HepG2 (cell line): ENCODE results near the gene ZBTB46. TPM values are rescaled to one million over a fixed set of nuclear protein-coding genes. Genes with fewer than 3 reads are reported as not detected.

ENCODE experiments used
- ATAC-seq: fragments of 200-7000 bp; cut with Tn5 transposase; 3 replicates; pipeline ENCODE4 v1.9.1; 2020; ENCODE audit warnings: mild to moderate bottlenecking, moderate library complexity
- BruUV-seq: library from RNA; stranded (reverse); fragments of 400-500 nt; replicated peaks from 2 replicates; lab custom pipeline; 2021; lab: Mats Ljungman, UMichigan
- CTCF ChIA-PET: fragments of 300-600 bp; formaldehyde crosslinking; extraction: SDS; loops from one replicate; lab custom pipeline; 2021; ENCODE audit warnings: low total read pairs, inconsistent platforms, low intra/inter-chr PET ratio; lab: Yijun Ruan, JAX
- POLR2A ChIA-PET: fragments of 350-600 bp; sonication (Branson Sonifier 250); formaldehyde crosslinking; loops from one replicate; lab custom pipeline; 2020; ENCODE audit warnings: antibody characterized with exemption, inconsistent platforms; lab: Yijun Ruan, JAX
- DNase-seq: peaks from one replicate; pipeline ENCODE4 v3.0.0-alpha.2; 2015; ENCODE audit warnings: low spot score
- FAIRE-seq: peaks from 3 replicates; lab custom pipeline; 2011; peaks lifted over from hg19 to GRCh38; lab: Jason Lieb, UNC
- H2AFZ ChIP-seq: one replicate; pipeline ENCODE4 v1.6.1; 2011; ENCODE audit warnings: low read length, inconsistent platforms
- H3K27ac ChIP-seq: fragments of 300-600 bp; 3 replicates; pipeline ENCODE4 v1.8.0; 2011; ENCODE audit warnings: mixed run types, mild to moderate bottlenecking, mixed read lengths, low read length, inconsistent platforms; ENCODE audit not compliant: insufficient read depth; ENCODE audit errors: extremely low read length
- H3K27me3 ChIP-seq, 2 experiments: fragments of 200-600 bp in 1 of 2; 2 replicates in 1 of 2; 3 replicates in 1 of 2; pipeline versions ENCODE4 v1.6.0 to v1.8.0; 2011; ENCODE audit warnings: low read length in 2 of 2, mild to moderate bottlenecking in 2 of 2, moderate library complexity in 2 of 2, inconsistent platforms in 1 of 2; ENCODE audit not compliant: insufficient read depth in 2 of 2, control insufficient read depth in 1 of 2
- H3K36me3 ChIP-seq, 2 experiments: fragments of 200-600 bp in 1 of 2; replicated peaks in 1 of 2; 2 replicates in 1 of 2; 3 replicates in 1 of 2; pipeline versions ENCODE4 v1.5.1 to v1.8.0; 2011; ENCODE audit warnings: low read length in 2 of 2, inconsistent platforms in 1 of 2; ENCODE audit not compliant: insufficient read depth in 2 of 2, control insufficient read depth in 1 of 2
- H3K4me1 ChIP-seq: 2 replicates; pipeline ENCODE4 v1.5.1; 2012; ENCODE audit warnings: low read length, inconsistent platforms; ENCODE audit not compliant: insufficient read depth
- H3K4me2 ChIP-seq: 2 replicates; pipeline ENCODE4 v1.6.0; 2011; ENCODE audit warnings: low read depth, low read length, inconsistent platforms
- H3K4me3 ChIP-seq, 3 experiments: fragments of 200-600 bp in 1 of 3; sonication (generic), shearing (Covaris generic) in 1 of 3; replicated peaks in 1 of 3; 2 replicates each; pipeline ENCODE4 v1.5.1; 2011 to 2016; ENCODE audit warnings: low read length in 3 of 3, inconsistent platforms in 2 of 3, low read depth in 2 of 3, mild to moderate bottlenecking in 2 of 3, control low read depth in 1 of 3, mixed read lengths in 1 of 3; ENCODE audit not compliant: insufficient read depth in 1 of 3
- H3K79me2 ChIP-seq: one replicate; pipeline ENCODE4 v1.6.1; 2011; ENCODE audit warnings: low read length, inconsistent platforms; ENCODE audit not compliant: insufficient read depth
- H3K9ac ChIP-seq: 2 replicates; pipeline ENCODE4 v1.6.0; 2011; ENCODE audit warnings: mild to moderate bottlenecking, low read depth, low read length, inconsistent platforms; ENCODE audit not compliant: insufficient read depth
- H3K9me3 ChIP-seq: 2 replicates; pipeline ENCODE4 v1.5.1; 2012; ENCODE audit warnings: mild to moderate bottlenecking, low read length
- H4K20me1 ChIP-seq: 2 replicates; pipeline ENCODE4 v1.6.0; 2011; ENCODE audit warnings: inconsistent platforms, mild to moderate bottlenecking, low read length, moderate library complexity; ENCODE audit not compliant: insufficient read depth
- EHMT2 ChIP-seq: fragments of 200-600 bp; sonication (generic); IDR thresholded peaks from 2 replicates; pipeline ENCODE4 v1.7.0; 2017; ENCODE audit warnings: antibody characterized with exemption, low read depth, low read length, borderline replicate concordance
- KIAA2018 ChIP-seq: sonication (generic); formaldehyde crosslinking; IDR thresholded peaks from 2 replicates; pipeline ENCODE4 v1.5.0; 2020; ENCODE audit warnings: mild to moderate bottlenecking, missing genetic modification reagents, borderline replicate concordance
- MLX ChIP-seq: IDR thresholded peaks from 2 replicates; pipeline ENCODE4 v1.6.1; 2016
- NR2F2 ChIP-seq: IDR thresholded peaks from 2 replicates; pipeline ENCODE4 v1.6.1; 2012; ENCODE audit warnings: low read depth, inconsistent platforms, borderline replicate concordance
- POLR2AphosphoS2 ChIP-seq: IDR thresholded peaks from 2 replicates; pipeline ENCODE4 v1.6.1; 2011; ENCODE audit warnings: low read depth, low read length, improper control_type of control experiment
- POLR2G ChIP-seq: fragments of 200-400 bp; formaldehyde crosslinking; IDR thresholded peaks from 2 replicates; pipeline ENCODE4 v1.6.1; 2018; ENCODE audit warnings: mild to moderate bottlenecking, low read depth, low read length, moderate library complexity
- SAP130 ChIP-seq: IDR thresholded peaks from 2 replicates; pipeline ENCODE4 v1.6.1; 2016; ENCODE audit warnings: low read depth
- TBP ChIP-seq: sonication (generic); formaldehyde crosslinking; IDR thresholded peaks from 2 replicates; pipeline ENCODE4 v1.5.0; 2020; ENCODE audit warnings: missing genetic modification reagents
- TEAD3 ChIP-seq: optimal IDR thresholded peaks from 2 replicates; pipeline ENCODE3; 2016; ENCODE audit warnings: borderline replicate concordance
- ZFP82 ChIP-seq: sonication (generic); formaldehyde crosslinking; IDR thresholded peaks from 2 replicates; pipeline ENCODE4 v1.5.1; 2020; ENCODE audit warnings: mild to moderate bottlenecking, missing genetic modification reagents, borderline replicate concordance
- ZNF383 ChIP-seq: sonication (generic); formaldehyde crosslinking; IDR thresholded peaks from 2 replicates; pipeline ENCODE4 v1.4.0; 2020; ENCODE audit warnings: missing genetic modification reagents, mild to moderate bottlenecking, borderline replicate concordance
- ZNF468 ChIP-seq: sonication (generic); formaldehyde crosslinking; IDR thresholded peaks from 2 replicates; pipeline ENCODE4 v1.8.0; 2022; ENCODE audit warnings: mild to moderate bottlenecking, moderate library complexity, missing genetic modification reagents
- WGBS: methylation state at CpG from one replicate; pipeline ENCODE4 v1.1.6; 2017; ENCODE audit warnings: low lambda C conversion rate; 5-methylcytosine and 5-hydroxymethylcytosine counted together
- in situ Hi-C: cut with HindIII; loops from 2 replicates; pipeline ENCODE4 v1.10.0; 2017; ENCODE audit warnings: low pct_unique_long_range_greater_than_20kb; ENCODE audit not compliant: extremely low pct_ligation_motif_present
- intact Hi-C: fragments of 100-400 bp; cut with micrococcal nuclease; formaldehyde crosslinking; loops from one replicate; pipeline ENCODE4 v1.10.0; 2022; ENCODE audit not compliant: unreplicated experiment
- polyA plus RNA-seq, 8 experiments: library from polyadenylated mRNA; depleted of rRNA in 3 of 8; stranded (reverse) in 7 of 8; unstranded in 1 of 8; fragments of >200 nt; fragmentation: Illumina TruSeq in 4 of 8; extraction: Trizol in 4 of 8; gene quantifications; 2 replicates each; pipeline versions ENCODE4 v1.2.1 to v1.2.3, GENCODE V29; 2011 to 2016; ENCODE audit warnings: low read depth in 4 of 8, missing spikeins in 1 of 8, mixed read lengths in 1 of 8; ENCODE audit not compliant: insufficient read depth in 1 of 8
- total RNA-seq, 5 experiments: library from RNA; depleted of rRNA; stranded (reverse); fragments of >200 nt; fragmentation: Illumina TruSeq; extraction: Trizol; gene quantifications; 2 replicates each; pipeline ENCODE4 v1.2.3, GENCODE V29; 2016; ENCODE audit warnings: low read depth in 1 of 5

Gene ZBTB46
- total and polyA plus RNA-seq, 2 of the 13 experiments (the other 11 are each of a cell fraction or from before 2014, with no cell fraction given): 1.6 to 13.5 TPM

DNA sequence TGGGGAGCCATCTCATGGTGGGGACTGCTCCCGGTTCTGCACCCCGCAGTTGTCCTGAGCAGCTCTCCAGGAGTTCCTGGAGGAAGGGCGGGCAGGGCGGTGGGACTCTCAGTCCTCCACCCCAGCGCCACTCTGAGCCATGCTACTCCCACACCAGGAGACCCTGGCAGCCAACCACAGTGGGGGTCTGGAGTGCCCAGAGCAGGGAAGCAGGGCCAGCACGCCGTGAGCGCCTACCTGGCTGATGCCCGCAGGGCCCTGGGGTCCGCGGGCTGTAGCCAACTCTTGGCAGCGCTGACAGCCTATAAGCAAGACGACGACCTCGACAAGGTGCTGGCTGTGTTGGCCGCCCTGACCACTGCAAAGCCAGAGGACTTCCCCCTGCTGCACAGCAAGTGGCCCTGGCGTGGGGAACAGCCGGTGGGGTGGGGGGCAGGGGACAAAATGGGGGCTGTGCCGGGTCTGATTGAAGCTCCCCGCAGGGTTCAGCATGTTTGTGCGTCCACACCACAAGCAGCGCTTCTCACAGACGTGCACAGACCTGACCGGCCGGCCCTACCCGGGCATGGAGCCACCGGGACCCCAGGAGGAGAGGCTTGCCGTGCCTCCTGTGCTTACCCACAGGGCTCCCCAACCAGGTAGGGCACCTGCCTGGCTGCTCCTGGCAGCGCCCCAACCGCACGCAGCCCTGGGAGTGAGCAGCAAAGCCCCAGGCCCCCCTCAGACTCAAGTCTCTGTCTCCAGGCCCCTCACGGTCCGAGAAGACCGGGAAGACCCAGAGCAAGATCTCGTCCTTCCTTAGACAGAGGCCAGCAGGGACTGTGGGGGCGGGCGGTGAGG lies 136.3 kb downstream of the ZBTB46 start (continued):
- TF ChIP-seq POLR2G (0 out of 2 replicates have a peak, but pooled peaks have one; percentile 4), MLX (CRISPR knock-in tag) (no peak), ZNF468 (CRISPR knock-in tag) (no peak), TBP (CRISPR knock-in tag) (no peak), ZFP82 (CRISPR knock-in tag) (peak; percentile 7; the same call in 1 of the 2 replicates)

DNA sequence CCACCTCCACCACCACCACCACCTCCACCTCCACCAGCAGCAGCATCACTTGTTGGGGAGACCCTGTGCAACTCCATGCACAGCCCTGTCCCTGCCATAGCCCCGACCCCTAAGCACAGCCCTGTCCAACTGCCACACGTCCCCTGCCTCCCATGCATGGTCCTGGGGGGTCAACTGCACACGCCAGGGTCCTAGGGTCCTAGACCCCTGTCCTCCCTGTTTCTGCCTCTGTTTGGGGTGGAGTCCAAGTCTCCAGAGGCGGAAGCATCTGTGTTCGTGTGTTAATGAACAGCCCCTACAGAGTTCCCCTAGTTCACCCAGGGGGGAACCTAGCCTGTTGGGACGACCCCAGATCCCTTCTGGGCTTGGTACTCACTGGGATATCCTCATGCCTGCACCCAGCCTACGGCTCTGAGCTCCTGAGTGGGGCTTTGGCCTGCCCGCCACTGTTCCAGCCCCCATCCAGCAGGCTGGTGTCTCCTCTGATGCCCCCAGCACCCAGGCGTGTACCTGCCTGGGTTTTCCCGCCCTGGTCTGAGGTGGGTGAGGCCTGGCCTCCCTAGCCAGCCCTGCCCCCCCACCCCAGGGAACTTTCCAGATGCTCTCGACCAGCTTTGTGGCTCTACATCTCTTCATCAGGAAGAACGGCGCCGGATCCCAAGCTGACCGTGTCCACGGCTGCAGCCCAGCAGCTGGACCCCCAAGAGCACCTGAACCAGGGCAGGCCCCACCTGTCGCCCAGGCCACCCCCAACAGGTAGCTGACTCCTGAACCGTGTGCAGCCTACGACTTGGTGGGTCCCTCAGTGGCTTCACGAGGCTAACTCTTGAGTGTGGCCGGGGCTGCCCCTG lies 137.1 kb downstream of the ZBTB46 start:
- ATAC-seq: no peak
- intact Hi-C loops: no loop called here
- TF ChIP-seq POLR2AphosphoS2 (peak; percentile 70), TEAD3 (no peak), ZNF383 (CRISPR knock-in tag) (no peak), NR2F2 (no peak), EHMT2 (no peak), KIAA2018 (CRISPR knock-in tag) (no peak), SAP130 (CRISPR knock-in tag) (no peak)

More for the DNA sequence above, 137.1 kb downstream of the ZBTB46 start:
- Histone ChIP-seq H4K20me1 (peaks cover 4% of the 10 kb centered on the region; the same call in 1 of the 2 replicates), H3K36me3 (peaks cover 3 to 4% of the 10 kb centered on the region in 2 experiments; a peak in 3 of 5 replicates), H2AFZ (no peak overlapping the region), H3K4me2 (no peak overlapping the region), H3K9ac (no peak overlapping the region), H3K4me1 (peaks cover 21% of the 10 kb centered on the region), H3K27me3 (no peaks in the 10 kb centered on the region), H3K27ac (no peak overlapping the region), H3K4me3 (no peak overlapping the region), H3K79me2 (no peaks in the 10 kb centered on the region), H3K9me3 (no peaks in the 10 kb centered on the region)
- DNase-seq (no peak), FAIRE-seq (no peak)
- in situ Hi-C loops: no loop called here
- no TSS peak for BruUV-seq
- ChIA-PET POLR2A (interaction anchor here (0.6 kb wide), 1 partner anchor 156 kb away, joined by 4 read pairs; no protein-coding TSS in a partner anchor), CTCF (no interaction called here)
- 94% methylated on average over 21 of the region's 21 CpGs for WGBS
